Tibial artery (tissue), 4 donors: ENCODE data around the gene WFDC1.

Experiments
- DNase-seq, 2 donors: peaks; one replicate each; pipeline ENCODE4 v3.0.0-alpha.2; 2019
- H3K27ac ChIP-seq, 2 donors: fragments of 200-600 bp; sonication (generic) in 1 of 2; 1 replicate in 1 of 2; 2 replicates in 1 of 2; pipeline ENCODE4 v1.5.1; 2018 to 2019; ENCODE audit warnings: mild to moderate bottlenecking in 1 of 2
- H3K27me3 ChIP-seq, 2 donors: fragments of 200-600 bp; sonication (generic) in 1 of 2; one replicate each; pipeline versions ENCODE4 v1.5.1 to v1.6.0; 2016 to 2019
- H3K36me3 ChIP-seq, 3 donors: fragments of 200-600 bp; sonication (generic) in 2 of 3; one replicate each; pipeline ENCODE4 v1.5.1; 2016 to 2019; ENCODE audit warnings: mild to moderate bottlenecking in 2 of 3
- H3K4me1 ChIP-seq, 4 donors: fragments of 200-600 bp; sonication (generic) in 2 of 4; 1 replicate in 3 of 4; 2 replicates in 1 of 4; pipeline ENCODE4 v1.5.1; 2016 to 2019
- H3K4me3 ChIP-seq, 2 donors: fragments of 200-600 bp; sonication (generic) in 1 of 2; 1 replicate in 1 of 2; 2 replicates in 1 of 2; pipeline ENCODE4 v1.5.1; 2018 to 2019; ENCODE audit warnings: mild to moderate bottlenecking in 2 of 2
- H3K9me3 ChIP-seq, 3 donors: fragments of 200-600 bp; sonication (generic) in 1 of 3; one replicate each; pipeline ENCODE4 v1.5.1; 2016 to 2019
- CTCF ChIP-seq, 2 experiments: fragments of 200-600 bp in 1 of 2; fragments of 450-650 bp in 1 of 2; IDR thresholded peaks; one replicate each; pipeline ENCODE4 v1.5.1; 2017 to 2019; ENCODE audit warnings: antibody characterized with exemption in 2 of 2, mild to moderate bottlenecking in 1 of 2, moderate library complexity in 1 of 2
- intact Hi-C: fragments of 100-400 bp; cut with DNase I; formaldehyde crosslinking; loops from one replicate; pipeline ENCODE4 v1.15.0; 2023; ENCODE audit warnings: low total_unique reads

WFDC1 gene

GRCh38 chr16:84320511-84320910 lies 25.8 kb downstream of the WFDC1 start:
- Histone ChIP-seq H3K36me3 (peaks cover 28 to 42% (median 28%) of the 10 kb centered on the region in 3 donors), H3K27ac (no peak overlapping the region), H3K4me1 (no peaks in the 10 kb centered on the region), H3K9me3 (peaks cover 0 to 7% (median 0%) of the 10 kb centered on the region in 3 donors), H3K27me3 (no peaks in the 10 kb centered on the region), H3K4me3 (no peak overlapping the region)
- DNase-seq = no peak
- TF ChIP-seq CTCF (IDR thresholded peaks at IDR 0.05) = no peak
- intact Hi-C loops = no loop called here

- intact Hi-C loops = no loop called here
- peaks cover 35 to 48% (median 41%) of the 10 kb centered on the region in 3 donors for H3K36me3 ChIP-seq
These were observed 27.3 kb downstream of the WFDC1 start for GRCh38 chr16:84321932-84322331.

GRCh38 chr16:84322749-84323148 lies 28.1 kb downstream of the WFDC1 start:
- H3K9me3 ChIP-seq = peaks cover 0 to 4% (median 0%) of the 10 kb centered on the region in 3 donors
- TF ChIP-seq CTCF (IDR thresholded peaks at IDR 0.05) = no peak
- no peak overlapping the region for H3K27ac ChIP-seq
- no peaks in the 10 kb centered on the region for H3K27me3 ChIP-seq
- H3K4me1 ChIP-seq = no peaks in the 10 kb centered on the region
- no peak for DNase-seq
- H3K4me3 ChIP-seq = no peak overlapping the region
- intact Hi-C loops = no loop called here
- H3K36me3 ChIP-seq = peaks cover 42 to 55% (median 50%) of the 10 kb centered on the region in 3 donors

More at GRCh38 chr16:84321932-84322331, 27.3 kb downstream of the WFDC1 start:
- no peak for DNase-seq
- H3K4me1 ChIP-seq = no peaks in the 10 kb centered on the region
- no peaks in the 10 kb centered on the region for H3K27me3 ChIP-seq
- peaks cover 0 to 7% (median 0%) of the 10 kb centered on the region in 3 donors for H3K9me3 ChIP-seq
- TF ChIP-seq CTCF (IDR thresholded peaks at IDR 0.05) = no peak
- H3K4me3 ChIP-seq = no peak overlapping the region
- H3K27ac ChIP-seq = no peak overlapping the region

GRCh38 chr16:84323606-84324005 lies 28.9 kb downstream of the WFDC1 start:
- H3K4me3 ChIP-seq = no peak overlapping the region
- intact Hi-C loops = no loop called here
- H3K27me3 ChIP-seq = no peaks in the 10 kb centered on the region
- no peak for TF ChIP-seq CTCF (IDR thresholded peaks at IDR 0.05)
- no peaks in the 10 kb centered on the region for H3K4me1 ChIP-seq
- peaks cover 47 to 55% (median 54%) of the 10 kb centered on the region in 3 donors for H3K36me3 ChIP-seq
- no peaks in the 10 kb centered on the region for H3K9me3 ChIP-seq
- no peak for DNase-seq
- no peak overlapping the region for H3K27ac ChIP-seq

GRCh38 chr16:84324434-84325262 lies 30.0 kb downstream of the WFDC1 start:
- DNase-seq = no peak
- TF ChIP-seq CTCF (IDR thresholded peaks at IDR 0.05) = no peak
- Histone ChIP-seq H3K27ac (no peak overlapping the region), H3K4me1 (no peaks in the 10 kb centered on the region), H3K9me3 (no peaks in the 10 kb centered on the region), H3K36me3 (peaks cover 52 to 60% (median 54%) of the 10 kb centered on the region in 3 donors), H3K4me3 (no peak overlapping the region), H3K27me3 (no peaks in the 10 kb centered on the region)
- intact Hi-C loops = no loop called here
